ENCODE measurements around the gene AHDC1. TPM values are rescaled to one million over a fixed set of nuclear protein-coding genes. Genes with fewer than 3 reads are reported as not detected.

AHDC1 gene
- total and polyA plus RNA-seq, 9 of the 15 experiments (the other 6 are each of a cell fraction or from before 2014, with no cell fraction given), result 0.21 to 36.4 (median 4.7) TPM

GRCh38 chr1:27607239-27607804, 3.4 kb upstream of the AHDC1 start (continued):
- peak in 1 of 2 experiments; percentile 59; a peak in 2 of 4 replicates for TF ChIP-seq MLLT1 (IDR thresholded peaks at IDR 0.05)
- peak; percentile 47; the same call in 1 of the 2 replicates for TF ChIP-seq ARID1B (IDR thresholded peaks at IDR 0.05)
- peak; percentile 79 for TF ChIP-seq ZBTB7A (IDR thresholded peaks at IDR 0.05; ENCODE audit: borderline replicate concordance, control insufficient read depth, low read depth, low read length)
- TF ChIP-seq HMG20B (CRISPR knock-in tag; IDR thresholded peaks at IDR 0.05), result 0 out of 2 replicates have a peak, but pooled peaks have one; percentile 57
- no peak for TF ChIP-seq E2F3 (CRISPR knock-in tag; IDR thresholded peaks at IDR 0.05)
- 0 out of 2 replicates have a peak, but pooled peaks have one; percentile 21 for TF ChIP-seq MECOM (CRISPR knock-in tag; IDR thresholded peaks at IDR 0.05)
- TF ChIP-seq MCM5 (IDR thresholded peaks at IDR 0.05; ENCODE audit: low read depth), result no peak
- no peak for TF ChIP-seq CEBPZ (IDR thresholded peaks at IDR 0.05; ENCODE audit: borderline replicate concordance, low read depth, low read length)
- no peak for TF ChIP-seq CTCFL (IDR thresholded peaks at IDR 0.05; ENCODE audit: borderline replicate concordance, insufficient read depth, low read depth, low read length, poor library complexity, severe bottlenecking)
- peak; percentile 42 for TF ChIP-seq RBBP5 (IDR thresholded peaks at IDR 0.05; ENCODE audit: borderline replicate concordance, insufficient read depth, low read length, poor library complexity, severe bottlenecking)
- TF ChIP-seq XRCC4 (IDR thresholded peaks at IDR 0.05; ENCODE audit: extremely low read depth, insufficient read depth, insufficient read length), result no peak
- no peak for TF ChIP-seq RFX7 (CRISPR knock-in tag; IDR thresholded peaks at IDR 0.05)
- peak; percentile 27; the same call in 1 of the 2 replicates for TF ChIP-seq NCOR1 (IDR thresholded peaks at IDR 0.05)
- TF ChIP-seq TFAM (CRISPR knock-in tag; conservative IDR thresholded peaks at IDR 0.05), result no peak
- no peak for TF ChIP-seq MCM2 (IDR thresholded peaks at IDR 0.05; ENCODE audit: low read depth)
- no peak for TF ChIP-seq NR1H2 (CRISPR knock-in tag; IDR thresholded peaks at IDR 0.05)
- no peak for TF ChIP-seq USF1 (CRISPR knock-in tag; IDR thresholded peaks at IDR 0.05)
- 0 out of 2 replicates have a peak, but pooled peaks have one; percentile 41 for TF ChIP-seq ZBTB2 (IDR thresholded peaks at IDR 0.05)
- peak; percentile 73; the same call in 1 of the 2 replicates for TF ChIP-seq CBFB (CRISPR knock-in tag; IDR thresholded peaks at IDR 0.05)

All from K562 (cell line).